ENCODE data around the gene SLC2A1.

GRCh38 chr1:42904434-42904833 is 54.2 kb downstream of the SLC2A1 start:
- TF ChIP-seq POLR2A (IDR thresholded peaks at IDR 0.05; ENCODE audit: low read depth, low read length) (no peak), POLR2AphosphoS5 (IDR thresholded peaks at IDR 0.05; ENCODE audit: low read depth, low read length) (no peak), SPI1 (IDR thresholded peaks at IDR 0.05; ENCODE audit: low read depth, low read length) (no peak), POU2F2 (IDR thresholded peaks at IDR 0.05; ENCODE audit: low read depth, low read length) (no peak)

Data from GM12891 (cell line).